ENCODE results near the gene CRTC1. TPM values are rescaled to one million over a fixed set of nuclear protein-coding genes. Genes with fewer than 3 reads are reported as not detected.

CRTC1 gene
- total RNA-seq, 1 experiment from 2014 or later, result 12.3 TPM

- no peak for TF ChIP-seq IRF1 (CRISPR knock-in tag; IDR thresholded peaks at IDR 0.05)
These were observed 77.2 kb downstream of the CRTC1 start (continued) for GRCh38 chr19:18760440-18761383.

- no peak for ATAC-seq
- no peaks in the 10 kb centered on the region for H3K36me3 Mint-ChIP-seq
- TF ChIP-seq ETV6 (CRISPR knock-in tag; IDR thresholded peaks at IDR 0.05), result no peak
- POLR2A ChIA-PET, result no interaction called here
- CTCF ChIA-PET, result interaction anchor here (1.1 to 2.2 kb wide), 7 partner anchors 10 to 277 kb away, joined by 3 to 10 read pairs (median 4); partner anchors contain the start of gene REX1BD
- peaks cover 52% of the 10 kb centered on the region for H3K27me3 Mint-ChIP-seq (ENCODE audit: low read depth)
- H3K27ac Mint-ChIP-seq, result no peak overlapping the region
- H3K4me1 Mint-ChIP-seq, result peaks cover 2% of the 10 kb centered on the region; the same call in 1 of the 2 replicates
- no peaks in the 10 kb centered on the region for H3K9me3 Mint-ChIP-seq
- H3K4me3 Mint-ChIP-seq, result no peak overlapping the region
- DNase-seq (ENCODE audit: low spot score), result no peak
These were observed 78.1 kb downstream of the CRTC1 start for GRCh38 chr19:18761531-18762110.

DNA sequence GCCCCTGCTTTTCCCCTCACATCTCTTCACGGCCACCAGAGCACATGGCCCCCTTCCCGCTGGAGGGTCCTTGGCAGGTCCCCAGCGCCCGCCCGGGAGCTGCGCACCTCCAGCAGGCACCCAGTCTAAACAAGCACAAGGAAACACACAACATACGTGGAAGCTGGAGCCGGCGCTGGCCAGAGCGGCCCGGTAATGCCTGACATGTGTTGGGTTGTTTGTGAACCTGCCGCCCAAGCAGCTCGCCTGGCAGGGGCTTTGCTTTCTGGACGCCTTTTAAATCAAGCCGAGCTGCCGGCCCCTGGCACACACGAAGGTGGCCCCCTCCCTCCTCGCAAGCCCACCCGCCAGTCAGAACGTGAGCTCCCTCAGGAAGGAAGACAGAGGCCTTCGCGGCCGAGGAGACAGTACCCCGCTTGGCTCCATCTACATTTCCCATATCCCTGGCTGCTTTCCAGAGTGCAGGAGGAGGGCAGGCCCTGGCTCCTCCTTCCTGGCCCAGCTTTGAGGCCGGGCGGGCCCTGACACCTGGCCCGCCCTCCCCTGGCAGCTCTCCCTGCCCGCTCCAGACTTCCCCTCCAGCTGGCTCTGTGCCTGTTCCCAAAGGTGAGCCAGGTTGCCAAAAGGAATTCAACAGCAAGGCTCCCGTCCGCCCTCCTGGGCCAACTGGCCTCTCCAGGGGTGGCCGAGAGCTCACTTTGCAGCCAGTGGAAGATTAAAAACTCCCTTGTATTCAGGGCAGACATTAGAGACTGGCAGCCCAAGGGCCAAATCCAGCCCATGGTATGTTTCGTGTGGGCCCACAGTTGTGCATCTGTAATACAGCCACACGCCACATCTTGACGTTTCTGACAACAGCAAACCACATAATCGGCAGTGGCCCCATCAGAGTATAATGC is 78.9 kb downstream of the CRTC1 start:
- Mint-ChIP-seq H3K4me1 (peaks cover 2% of the 10 kb centered on the region; the same call in 1 of the 2 replicates), H3K27me3 (ENCODE audit: low read depth) (peaks cover 58% of the 10 kb centered on the region), H3K36me3 (no peaks in the 10 kb centered on the region), H3K9me3 (no peaks in the 10 kb centered on the region), H3K4me3 (no peak overlapping the region), H3K27ac (no peak overlapping the region)
- ChIA-PET POLR2A (no interaction called here), CTCF (interaction anchor here (1.1 to 2.2 kb wide), 7 partner anchors 9 to 278 kb away, joined by 3 to 10 read pairs (median 4); partner anchors contain the start of gene REX1BD)
- peak; percentile 75 for ATAC-seq
- DNase-seq (ENCODE audit: low spot score), result peak; percentile 38
- TF ChIP-seq CTCF (IDR thresholded peaks at IDR 0.05) (no peak), STAT6 (CRISPR knock-in tag; conservative IDR thresholded peaks at IDR 0.05; ENCODE audit: low read depth) (no peak), GABPB1 (CRISPR knock-in tag; IDR thresholded peaks at IDR 0.05) (no peak), CREM (CRISPR knock-in tag; IDR thresholded peaks at IDR 0.05) (no peak), ZNF423 (CRISPR knock-in tag; IDR thresholded peaks at IDR 0.05) (no peak), MLX (CRISPR knock-in tag; IDR thresholded peaks at IDR 0.05) (no peak), ZMAT4 (CRISPR knock-in tag; IDR thresholded peaks at IDR 0.05) (no peak), NFATC4 (CRISPR knock-in tag; IDR thresholded peaks at IDR 0.05) (no peak), AFF4 (CRISPR knock-in tag; IDR thresholded peaks at IDR 0.05; ENCODE audit: borderline replicate concordance) (no peak), IRF1 (CRISPR knock-in tag; IDR thresholded peaks at IDR 0.05) (no peak), ZNF396 (CRISPR knock-in tag; IDR thresholded peaks at IDR 0.05; ENCODE audit: borderline replicate concordance) (no peak), ZNF671 (CRISPR knock-in tag; IDR thresholded peaks at IDR 0.05) (no peak)
- TF ChIP-seq, protein P1, sequence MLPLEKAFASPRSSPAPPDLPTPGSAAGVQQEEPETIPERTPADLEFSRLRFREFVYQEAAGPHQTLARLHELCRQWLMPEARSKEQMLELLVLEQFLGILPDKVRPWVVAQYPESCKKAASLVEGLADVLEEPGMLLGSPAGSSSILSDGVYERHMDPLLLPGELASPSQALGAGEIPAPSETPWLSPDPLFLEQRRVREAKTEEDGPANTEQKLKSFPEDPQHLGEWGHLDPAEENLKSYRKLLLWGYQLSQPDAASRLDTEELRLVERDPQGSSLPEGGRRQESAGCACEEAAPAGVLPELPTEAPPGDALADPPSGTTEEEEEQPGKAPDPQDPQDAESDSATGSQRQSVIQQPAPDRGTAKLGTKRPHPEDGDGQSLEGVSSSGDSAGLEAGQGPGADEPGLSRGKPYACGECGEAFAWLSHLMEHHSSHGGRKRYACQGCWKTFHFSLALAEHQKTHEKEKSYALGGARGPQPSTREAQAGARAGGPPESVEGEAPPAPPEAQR (CRISPR knock-in tag; IDR thresholded peaks at IDR 0.05), result no peak
